ENCODE measurements around the gene GRB10.

DNA sequence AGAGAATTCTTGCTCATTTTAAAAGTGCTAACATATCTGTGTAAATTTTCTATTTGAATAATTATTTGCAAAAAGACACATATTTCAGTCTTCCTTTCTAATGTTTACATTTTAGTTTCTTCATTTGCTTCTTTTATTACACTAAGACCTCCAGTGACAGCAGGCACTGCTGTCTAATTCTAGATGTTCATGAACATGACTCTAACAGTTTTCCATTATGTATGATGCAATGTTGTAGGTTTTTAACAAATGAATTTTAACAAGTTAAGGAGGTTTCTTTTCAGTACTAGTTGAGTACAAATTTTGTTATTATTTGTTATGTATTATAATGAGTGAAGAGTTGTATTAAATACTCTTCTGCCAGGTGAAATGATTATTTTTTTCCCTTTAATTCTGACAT lies 83.6 kb downstream of the GRB10 start:
- TF ChIP-seq, protein P1, sequence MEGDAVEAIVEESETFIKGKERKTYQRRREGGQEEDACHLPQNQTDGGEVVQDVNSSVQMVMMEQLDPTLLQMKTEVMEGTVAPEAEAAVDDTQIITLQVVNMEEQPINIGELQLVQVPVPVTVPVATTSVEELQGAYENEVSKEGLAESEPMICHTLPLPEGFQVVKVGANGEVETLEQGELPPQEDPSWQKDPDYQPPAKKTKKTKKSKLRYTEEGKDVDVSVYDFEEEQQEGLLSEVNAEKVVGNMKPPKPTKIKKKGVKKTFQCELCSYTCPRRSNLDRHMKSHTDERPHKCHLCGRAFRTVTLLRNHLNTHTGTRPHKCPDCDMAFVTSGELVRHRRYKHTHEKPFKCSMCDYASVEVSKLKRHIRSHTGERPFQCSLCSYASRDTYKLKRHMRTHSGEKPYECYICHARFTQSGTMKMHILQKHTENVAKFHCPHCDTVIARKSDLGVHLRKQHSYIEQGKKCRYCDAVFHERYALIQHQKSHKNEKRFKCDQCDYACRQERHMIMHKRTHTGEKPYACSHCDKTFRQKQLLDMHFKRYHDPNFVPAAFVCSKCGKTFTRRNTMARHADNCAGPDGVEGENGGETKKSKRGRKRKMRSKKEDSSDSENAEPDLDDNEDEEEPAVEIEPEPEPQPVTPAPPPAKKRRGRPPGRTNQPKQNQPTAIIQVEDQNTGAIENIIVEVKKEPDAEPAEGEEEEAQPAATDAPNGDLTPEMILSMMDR (IDR thresholded peaks at IDR 0.05) = no peak
- TF ChIP-seq EZH2 (IDR thresholded peaks at IDR 0.05) (no peak), EZH2phosphoT487 (IDR thresholded peaks at IDR 0.05) (no peak)

Measured in neural progenitor cell (in vitro differentiated cells).